ENCODE measurements around the gene HOXC9.

- TF ChIP-seq POLR2AphosphoS5 (IDR thresholded peaks at IDR 0.05; ENCODE audit: low read depth) (no peak), GABPA (IDR thresholded peaks at IDR 0.05; ENCODE audit: low read depth) (no peak), SPI1 (IDR thresholded peaks at IDR 0.05; ENCODE audit: borderline replicate concordance, low read depth) (no peak)
- TF ChIP-seq, protein P1, sequence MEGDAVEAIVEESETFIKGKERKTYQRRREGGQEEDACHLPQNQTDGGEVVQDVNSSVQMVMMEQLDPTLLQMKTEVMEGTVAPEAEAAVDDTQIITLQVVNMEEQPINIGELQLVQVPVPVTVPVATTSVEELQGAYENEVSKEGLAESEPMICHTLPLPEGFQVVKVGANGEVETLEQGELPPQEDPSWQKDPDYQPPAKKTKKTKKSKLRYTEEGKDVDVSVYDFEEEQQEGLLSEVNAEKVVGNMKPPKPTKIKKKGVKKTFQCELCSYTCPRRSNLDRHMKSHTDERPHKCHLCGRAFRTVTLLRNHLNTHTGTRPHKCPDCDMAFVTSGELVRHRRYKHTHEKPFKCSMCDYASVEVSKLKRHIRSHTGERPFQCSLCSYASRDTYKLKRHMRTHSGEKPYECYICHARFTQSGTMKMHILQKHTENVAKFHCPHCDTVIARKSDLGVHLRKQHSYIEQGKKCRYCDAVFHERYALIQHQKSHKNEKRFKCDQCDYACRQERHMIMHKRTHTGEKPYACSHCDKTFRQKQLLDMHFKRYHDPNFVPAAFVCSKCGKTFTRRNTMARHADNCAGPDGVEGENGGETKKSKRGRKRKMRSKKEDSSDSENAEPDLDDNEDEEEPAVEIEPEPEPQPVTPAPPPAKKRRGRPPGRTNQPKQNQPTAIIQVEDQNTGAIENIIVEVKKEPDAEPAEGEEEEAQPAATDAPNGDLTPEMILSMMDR (IDR thresholded peaks at IDR 0.05; ENCODE audit: insufficient read depth, low read length): no peak
- TF ChIP-seq, protein P2, sequence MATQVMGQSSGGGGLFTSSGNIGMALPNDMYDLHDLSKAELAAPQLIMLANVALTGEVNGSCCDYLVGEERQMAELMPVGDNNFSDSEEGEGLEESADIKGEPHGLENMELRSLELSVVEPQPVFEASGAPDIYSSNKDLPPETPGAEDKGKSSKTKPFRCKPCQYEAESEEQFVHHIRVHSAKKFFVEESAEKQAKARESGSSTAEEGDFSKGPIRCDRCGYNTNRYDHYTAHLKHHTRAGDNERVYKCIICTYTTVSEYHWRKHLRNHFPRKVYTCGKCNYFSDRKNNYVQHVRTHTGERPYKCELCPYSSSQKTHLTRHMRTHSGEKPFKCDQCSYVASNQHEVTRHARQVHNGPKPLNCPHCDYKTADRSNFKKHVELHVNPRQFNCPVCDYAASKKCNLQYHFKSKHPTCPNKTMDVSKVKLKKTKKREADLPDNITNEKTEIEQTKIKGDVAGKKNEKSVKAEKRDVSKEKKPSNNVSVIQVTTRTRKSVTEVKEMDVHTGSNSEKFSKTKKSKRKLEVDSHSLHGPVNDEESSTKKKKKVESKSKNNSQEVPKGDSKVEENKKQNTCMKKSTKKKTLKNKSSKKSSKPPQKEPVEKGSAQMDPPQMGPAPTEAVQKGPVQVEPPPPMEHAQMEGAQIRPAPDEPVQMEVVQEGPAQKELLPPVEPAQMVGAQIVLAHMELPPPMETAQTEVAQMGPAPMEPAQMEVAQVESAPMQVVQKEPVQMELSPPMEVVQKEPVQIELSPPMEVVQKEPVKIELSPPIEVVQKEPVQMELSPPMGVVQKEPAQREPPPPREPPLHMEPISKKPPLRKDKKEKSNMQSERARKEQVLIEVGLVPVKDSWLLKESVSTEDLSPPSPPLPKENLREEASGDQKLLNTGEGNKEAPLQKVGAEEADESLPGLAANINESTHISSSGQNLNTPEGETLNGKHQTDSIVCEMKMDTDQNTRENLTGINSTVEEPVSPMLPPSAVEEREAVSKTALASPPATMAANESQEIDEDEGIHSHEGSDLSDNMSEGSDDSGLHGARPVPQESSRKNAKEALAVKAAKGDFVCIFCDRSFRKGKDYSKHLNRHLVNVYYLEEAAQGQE (IDR thresholded peaks at IDR 0.05; ENCODE audit: insufficient replicate concordance, low read depth): no peak
Measured at GRCh38 chr12:54030442-54030801, 30.5 kb downstream of the HOXC9 start.
